GM12874 (cell line): ENCODE results near the gene EIF2S3.

Experiments
- TF ChIP-seq, protein P1 (sequence below): IDR thresholded peaks from 2 replicates; pipeline ENCODE4 v1.5.1; 2011; ENCODE audit warnings: low read depth, mild to moderate bottlenecking, control low read depth, low read length, moderate library complexity; ENCODE audit not compliant: insufficient read depth

The EIF2S3 gene

GRCh38 chrX:24027086-24027485 lies 27.7 kb upstream of the EIF2S3 start, which contains the start of gene KLHL15:
KLHL15 (minus strand) TSS chrX:24027186; CDS start chrX:24006693, 20,493 bp downstream.
- TF ChIP-seq, protein P1, sequence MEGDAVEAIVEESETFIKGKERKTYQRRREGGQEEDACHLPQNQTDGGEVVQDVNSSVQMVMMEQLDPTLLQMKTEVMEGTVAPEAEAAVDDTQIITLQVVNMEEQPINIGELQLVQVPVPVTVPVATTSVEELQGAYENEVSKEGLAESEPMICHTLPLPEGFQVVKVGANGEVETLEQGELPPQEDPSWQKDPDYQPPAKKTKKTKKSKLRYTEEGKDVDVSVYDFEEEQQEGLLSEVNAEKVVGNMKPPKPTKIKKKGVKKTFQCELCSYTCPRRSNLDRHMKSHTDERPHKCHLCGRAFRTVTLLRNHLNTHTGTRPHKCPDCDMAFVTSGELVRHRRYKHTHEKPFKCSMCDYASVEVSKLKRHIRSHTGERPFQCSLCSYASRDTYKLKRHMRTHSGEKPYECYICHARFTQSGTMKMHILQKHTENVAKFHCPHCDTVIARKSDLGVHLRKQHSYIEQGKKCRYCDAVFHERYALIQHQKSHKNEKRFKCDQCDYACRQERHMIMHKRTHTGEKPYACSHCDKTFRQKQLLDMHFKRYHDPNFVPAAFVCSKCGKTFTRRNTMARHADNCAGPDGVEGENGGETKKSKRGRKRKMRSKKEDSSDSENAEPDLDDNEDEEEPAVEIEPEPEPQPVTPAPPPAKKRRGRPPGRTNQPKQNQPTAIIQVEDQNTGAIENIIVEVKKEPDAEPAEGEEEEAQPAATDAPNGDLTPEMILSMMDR: no peak

DNA sequence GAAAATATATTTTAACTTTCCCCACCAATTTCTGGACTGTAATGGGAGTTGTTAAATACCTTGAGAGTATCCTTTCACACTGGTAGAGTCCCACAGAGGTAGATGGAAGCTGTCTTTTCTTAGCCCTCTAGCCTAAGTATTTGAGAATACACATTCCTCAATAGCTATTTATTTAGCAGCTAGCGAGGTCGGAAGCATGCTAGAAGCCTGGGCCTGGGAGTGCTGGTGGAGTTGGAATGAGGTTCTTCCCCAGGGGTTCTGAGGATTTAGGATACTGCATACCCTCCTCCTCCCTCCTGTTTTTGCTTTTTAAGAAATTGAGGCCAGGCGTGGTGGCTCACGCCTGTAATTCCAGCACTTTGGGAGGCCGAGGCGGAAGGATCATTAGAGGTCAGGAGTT lies 26.8 kb upstream of the EIF2S3 start:
- TF ChIP-seq, protein P1: no peak

DNA sequence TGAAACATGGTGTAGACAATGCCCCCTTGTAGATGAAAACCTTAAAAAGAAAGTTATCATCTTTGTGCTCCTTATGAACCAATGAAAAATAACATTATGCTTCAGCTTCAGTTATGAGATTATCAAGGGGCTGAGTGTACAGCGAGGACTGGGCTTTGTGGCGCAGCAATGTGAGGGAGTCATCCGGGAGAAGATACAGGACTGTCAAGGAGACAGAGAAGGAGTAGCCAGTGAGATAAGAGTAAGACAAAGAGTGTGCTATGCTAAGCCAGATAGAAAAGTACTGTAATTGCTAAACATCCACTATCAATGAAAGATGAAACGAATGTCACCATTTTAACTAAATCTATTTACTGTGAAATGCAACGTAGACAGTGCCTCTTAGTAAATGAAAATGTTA lies 24.2 kb upstream of the EIF2S3 start:
- TF ChIP-seq, protein P1: no peak

DNA sequence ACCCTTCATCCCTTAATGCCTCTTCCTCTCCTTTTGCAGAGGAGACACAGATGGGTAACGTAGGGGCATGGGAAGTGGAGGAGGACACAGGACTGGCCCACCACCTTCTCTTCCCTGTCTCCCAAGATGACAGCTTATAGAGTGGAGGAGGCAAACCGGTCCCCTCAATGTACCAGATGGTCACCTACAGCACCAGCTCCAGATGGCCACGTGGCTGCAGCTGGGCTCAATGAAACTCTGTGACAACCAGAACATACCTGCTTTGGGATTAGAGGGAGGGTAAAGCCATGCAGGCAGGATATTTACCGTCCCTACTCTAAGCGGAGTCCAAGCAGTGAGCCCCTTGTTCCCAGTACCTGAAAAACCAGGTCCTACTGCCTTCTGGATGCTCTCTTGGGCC lies 20.3 kb upstream of the EIF2S3 start:
- TF ChIP-seq, protein P1: no peak

DNA sequence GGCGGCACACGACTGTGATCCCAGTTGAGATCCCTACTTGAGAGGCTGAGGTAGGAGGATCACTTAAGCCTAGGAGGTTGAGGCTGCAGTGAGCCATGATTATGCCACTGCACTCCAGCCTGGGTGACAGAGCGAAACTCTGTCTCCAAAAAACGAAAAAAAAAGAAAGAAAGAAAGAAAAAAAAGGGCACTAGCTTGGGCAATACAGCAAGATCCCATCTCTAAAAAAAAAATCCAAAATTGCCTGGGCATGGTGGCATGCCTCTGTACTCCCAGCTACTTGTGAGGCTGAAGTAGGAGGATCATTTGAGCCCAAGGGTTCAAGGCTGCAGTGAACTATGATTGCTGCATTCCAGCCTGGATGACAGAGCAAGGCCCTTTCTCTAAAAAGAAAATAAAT lies 17.0 kb upstream of the EIF2S3 start:
- TF ChIP-seq, protein P1: no peak

GRCh38 chrX:24055043-24055356 lies 244 bp downstream of the EIF2S3 start:
- TF ChIP-seq, protein P1: no peak

DNA sequence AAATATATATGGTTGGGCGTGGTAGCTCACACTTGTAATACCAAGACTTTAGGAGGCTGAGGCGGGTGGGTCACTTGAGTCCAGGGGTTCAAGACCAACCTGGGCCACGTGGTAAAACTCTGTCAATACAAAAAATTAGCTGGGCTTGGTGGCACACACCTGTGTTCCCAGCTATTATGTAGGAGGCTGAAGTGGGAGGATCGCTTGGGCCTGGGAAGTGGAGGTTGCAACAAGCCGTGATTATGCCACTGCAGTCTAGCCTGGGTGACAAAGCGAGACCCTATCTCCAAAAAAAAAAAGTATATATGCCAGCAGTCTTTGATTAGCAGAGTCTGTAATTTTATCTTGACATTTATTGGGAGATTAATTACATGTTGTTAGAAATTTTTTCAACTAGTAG lies 8.7 kb downstream of the EIF2S3 start:
- TF ChIP-seq, protein P1: no peak

DNA sequence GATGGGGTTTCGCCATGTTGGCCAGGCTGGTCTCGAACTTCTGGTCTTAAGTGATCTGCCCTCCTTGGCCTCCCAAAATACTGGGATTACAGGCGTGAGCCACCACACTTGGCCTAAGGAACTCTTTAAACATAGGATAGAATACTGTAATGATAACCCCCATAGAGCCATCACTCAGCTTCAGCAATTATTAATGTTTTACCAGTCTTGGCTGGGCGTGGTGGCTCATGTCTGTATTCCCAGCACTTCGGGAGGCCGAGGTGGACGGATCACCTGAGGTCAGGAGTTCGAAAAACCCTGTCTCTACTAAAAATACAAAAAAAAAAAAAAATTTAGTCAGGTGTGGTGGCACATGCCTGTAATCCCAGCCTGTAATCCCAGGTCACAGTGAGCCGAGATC lies 15.1 kb downstream of the EIF2S3 start:
- TF ChIP-seq, protein P1: no peak
